Mesendoderm (in vitro differentiated cells): ENCODE results near the gene SLC35F4.

Experiments
- DNase-seq: peaks from one replicate; pipeline ENCODE4 v3.0.0; 2013
- H2AK5ac ChIP-seq: 2 replicates; pipeline ENCODE4 v1.6.1; 2013; ENCODE audit warnings: low read length, inconsistent platforms
- H2BK120ac ChIP-seq: 2 replicates; pipeline ENCODE4 v1.6.1; 2013; ENCODE audit warnings: low read depth, mild to moderate bottlenecking, low read length, moderate library complexity, mixed read lengths
- H2BK15ac ChIP-seq: replicated peaks from 2 replicates; pipeline ENCODE4 v1.6.1; 2013; ENCODE audit warnings: low read depth, mild to moderate bottlenecking, moderate library complexity
- H2BK5ac ChIP-seq: 2 replicates; pipeline ENCODE4 v1.6.1; 2013; ENCODE audit warnings: low read length, inconsistent platforms
- H3K18ac ChIP-seq: 2 replicates; pipeline ENCODE4 v1.6.1; 2013; ENCODE audit warnings: mild to moderate bottlenecking, low read length, mixed read lengths
- H3K23ac ChIP-seq: one replicate; pipeline ENCODE4 v1.6.1; 2013; ENCODE audit warnings: low read length
- H3K27ac ChIP-seq: 2 replicates; pipeline ENCODE4 v1.5.1; 2013; ENCODE audit warnings: low read depth, mild to moderate bottlenecking, inconsistent platforms, low read length, moderate library complexity
- H3K27me3 ChIP-seq: 2 replicates; pipeline ENCODE4 v1.6.1; 2013; ENCODE audit warnings: low read length, control low read depth, mild to moderate bottlenecking, inconsistent platforms; ENCODE audit not compliant: insufficient read depth, poor library complexity
- H3K36me3 ChIP-seq: 2 replicates; pipeline ENCODE4 v1.6.1; 2013; ENCODE audit warnings: low read length, inconsistent platforms; ENCODE audit not compliant: control insufficient read depth, insufficient read depth
- H3K4ac ChIP-seq: one replicate; pipeline ENCODE4 v1.6.1; 2013; ENCODE audit warnings: low read depth, mild to moderate bottlenecking, low read length, moderate library complexity
- H3K4me1 ChIP-seq: 2 replicates; pipeline ENCODE4 v1.6.1; 2013; ENCODE audit warnings: low read depth, low read length, inconsistent platforms; ENCODE audit not compliant: control insufficient read depth
- H3K4me2 ChIP-seq: 2 replicates; pipeline ENCODE4 v1.6.1; 2013; ENCODE audit warnings: low read length
- H3K4me3 ChIP-seq: 2 replicates; pipeline ENCODE4 v1.5.1; 2013; ENCODE audit warnings: mild to moderate bottlenecking, low read length
- H3K56ac ChIP-seq: one replicate; pipeline ENCODE4 v1.6.1; 2013; ENCODE audit warnings: low read length
- H3K79me1 ChIP-seq: 2 replicates; pipeline ENCODE4 v1.6.1; 2013; ENCODE audit warnings: low read length, inconsistent platforms
- H3K79me2 ChIP-seq: 2 replicates; pipeline ENCODE4 v1.6.1; 2013; ENCODE audit warnings: mild to moderate bottlenecking, low read length; ENCODE audit not compliant: control insufficient read depth, insufficient read depth
- H3K9ac ChIP-seq: 2 replicates; pipeline ENCODE4 v1.6.1; 2013; ENCODE audit warnings: low read length, inconsistent platforms
- H4K5ac ChIP-seq: one replicate; pipeline ENCODE4 v1.6.1; 2013; ENCODE audit warnings: low read length
- H4K8ac ChIP-seq: one replicate; pipeline ENCODE4 v1.6.1; 2013; ENCODE audit warnings: low read depth, mild to moderate bottlenecking, control low read depth, low read length, moderate library complexity
- WGBS: extraction: QIAGEN DNeasy Blood & Tissue Kit; methylation state at CpG from one replicate; pipeline ENCODE4 v1.1.7; 2013; ENCODE audit warnings: low lambda C conversion rate, missing lambda C conversion rate; ENCODE audit not compliant: insufficient coverage; ENCODE audit errors: extremely low coverage; 5-methylcytosine and 5-hydroxymethylcytosine counted together

SLC35F4 gene

DNA sequence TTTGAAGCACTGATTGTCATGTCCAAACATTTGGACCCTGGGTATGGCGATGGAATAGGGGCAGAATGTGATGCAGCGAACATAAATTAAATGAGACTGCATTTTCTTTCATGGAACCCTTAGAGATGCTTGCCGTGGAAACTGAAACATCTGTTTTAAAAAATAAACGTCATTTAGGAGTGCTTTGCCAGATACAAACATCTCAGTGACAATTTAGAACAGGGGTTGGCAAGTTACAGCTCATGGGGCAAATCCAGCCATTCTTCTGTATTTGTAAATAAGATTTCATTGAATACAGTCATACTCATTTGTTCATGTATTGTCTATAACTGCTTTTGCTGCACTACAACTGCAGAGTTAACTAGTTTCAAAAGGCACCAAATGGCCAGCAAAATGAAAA is 51.2 kb downstream of the SLC35F4 start:
- Histone ChIP-seq H3K4me3 (no peak overlapping the region), H4K8ac (no peak overlapping the region), H3K23ac (no peak overlapping the region), H3K79me2 (no peaks in the 10 kb centered on the region), H2BK5ac (no peak overlapping the region), H3K36me3 (no peaks in the 10 kb centered on the region), H2AK5ac (no peak overlapping the region), H3K18ac (no peak overlapping the region), H3K27ac (no peak overlapping the region), H2BK15ac (no peak overlapping the region), H3K27me3 (no peaks in the 10 kb centered on the region), H4K5ac (no peak overlapping the region), H2BK120ac (no peak overlapping the region), H3K4me1 (no peaks in the 10 kb centered on the region), H3K9ac (no peak overlapping the region), H3K4ac (no peak overlapping the region), H3K79me1 (no peaks in the 10 kb centered on the region), H3K56ac (no peak overlapping the region), H3K4me2 (no peak overlapping the region)
- WGBS: no CpG with 5 or more reads among the region's 4 CpGs
- no peak for DNase-seq

DNA sequence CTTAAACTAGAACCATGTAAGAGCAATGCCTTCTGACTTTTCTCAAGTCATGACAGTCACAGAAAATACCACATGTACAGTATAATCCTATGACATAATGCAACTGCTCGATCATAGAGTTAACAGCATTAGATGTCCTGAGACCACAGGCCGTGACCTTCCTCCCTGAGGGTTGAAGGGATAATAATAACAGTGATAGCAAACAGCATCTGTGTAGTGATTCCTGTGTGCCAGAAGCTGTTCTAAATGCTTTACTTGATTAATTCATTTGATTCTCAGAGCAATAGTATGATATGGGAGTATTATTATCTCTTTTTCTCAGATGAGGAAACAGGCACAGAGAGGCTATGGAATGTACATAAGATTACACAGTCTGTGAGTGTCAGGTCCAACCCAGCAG is 53.2 kb downstream of the SLC35F4 start:
- H2AK5ac ChIP-seq: no peak overlapping the region
- no peak overlapping the region for H2BK15ac ChIP-seq
- no peak overlapping the region for H3K27ac ChIP-seq
- no peak overlapping the region for H3K4me3 ChIP-seq
- no peak overlapping the region for H4K8ac ChIP-seq
- no peak overlapping the region for H2BK120ac ChIP-seq
- no peak overlapping the region for H3K18ac ChIP-seq
- H4K5ac ChIP-seq: no peak overlapping the region
- H3K23ac ChIP-seq: no peak overlapping the region
- no peak for DNase-seq
- no peaks in the 10 kb centered on the region for H3K27me3 ChIP-seq
- H3K79me1 ChIP-seq: no peaks in the 10 kb centered on the region
- H3K4ac ChIP-seq: no peak overlapping the region
- no peak overlapping the region for H2BK5ac ChIP-seq
- no peak overlapping the region for H3K4me2 ChIP-seq
- H3K36me3 ChIP-seq: no peaks in the 10 kb centered on the region
- WGBS: no CpG with 5 or more reads among the region's 2 CpGs
- H3K56ac ChIP-seq: no peak overlapping the region
- no peaks in the 10 kb centered on the region for H3K4me1 ChIP-seq
- H3K9ac ChIP-seq: no peak overlapping the region
- no peaks in the 10 kb centered on the region for H3K79me2 ChIP-seq

DNA sequence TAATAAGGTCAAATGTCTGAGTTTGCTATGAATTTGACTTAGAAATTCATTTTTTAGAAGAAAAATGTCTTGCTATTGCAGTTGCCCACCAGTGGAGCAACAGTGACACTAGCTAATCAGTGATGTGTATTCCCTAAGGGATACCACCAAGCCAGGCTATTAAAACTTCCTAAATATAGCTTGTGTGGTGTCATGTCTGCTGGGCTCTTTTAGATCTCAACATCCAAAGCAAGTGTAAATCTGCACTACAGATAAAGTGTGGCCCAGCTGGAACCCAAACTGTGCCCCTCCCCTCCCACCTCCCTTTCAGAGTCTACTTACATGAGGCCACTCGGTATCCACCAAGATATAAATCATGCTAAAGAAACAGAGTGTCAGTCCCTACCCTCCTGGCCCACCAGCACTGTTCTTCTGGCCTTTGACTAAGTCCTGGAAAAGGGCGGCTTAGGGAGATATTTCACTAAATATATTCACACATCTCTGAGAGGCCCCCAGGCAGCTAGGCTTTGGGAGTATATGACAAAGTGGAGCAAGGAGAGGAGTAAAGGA is 53.8 kb downstream of the SLC35F4 start:
- H3K79me1 ChIP-seq: no peaks in the 10 kb centered on the region
- peak; percentile 44 for DNase-seq
- no peak overlapping the region for H3K4ac ChIP-seq
- H3K56ac ChIP-seq: no peak overlapping the region
- no peak overlapping the region for H3K27ac ChIP-seq
- H3K36me3 ChIP-seq: no peaks in the 10 kb centered on the region
- H3K4me3 ChIP-seq: no peak overlapping the region
- no peaks in the 10 kb centered on the region for H3K4me1 ChIP-seq
- H4K5ac ChIP-seq: no peak overlapping the region
- no peak overlapping the region for H2BK5ac ChIP-seq
- H2BK120ac ChIP-seq: no peak overlapping the region
- H3K79me2 ChIP-seq: no peaks in the 10 kb centered on the region
- no peak overlapping the region for H4K8ac ChIP-seq
- H2BK15ac ChIP-seq: no peak overlapping the region
- no CpG with 5 or more reads among the region's 2 CpGs for WGBS
- no peak overlapping the region for H3K9ac ChIP-seq
- H3K4me2 ChIP-seq: no peak overlapping the region
- H3K23ac ChIP-seq: no peak overlapping the region
- H2AK5ac ChIP-seq: no peak overlapping the region
- no peaks in the 10 kb centered on the region for H3K27me3 ChIP-seq
- no peak overlapping the region for H3K18ac ChIP-seq

DNA sequence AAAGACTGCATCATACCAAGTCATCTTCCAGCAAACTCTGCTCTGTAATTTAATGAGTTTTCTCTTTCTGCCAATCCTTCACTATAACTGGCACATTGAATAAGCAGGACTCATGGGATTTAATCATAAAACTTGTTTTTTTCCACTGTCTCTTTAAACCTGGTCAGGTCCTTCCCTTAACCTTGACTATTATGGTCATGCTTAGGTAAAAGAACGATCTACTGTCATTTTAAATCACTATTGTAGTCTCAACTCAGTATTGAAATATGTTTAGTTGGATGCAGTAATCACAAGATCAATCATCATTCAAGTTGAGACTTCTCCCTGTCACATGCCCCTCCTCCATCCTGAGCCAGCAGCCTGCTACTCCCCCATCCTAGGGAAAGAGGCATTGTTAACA is 56.1 kb downstream of the SLC35F4 start:
- no peak overlapping the region for H3K56ac ChIP-seq

GRCh38 chr14:57797160-57797559 is 68.7 kb downstream of the SLC35F4 start:
- H3K4me3 ChIP-seq: no peak overlapping the region
- no peak overlapping the region for H2BK15ac ChIP-seq
- H3K9ac ChIP-seq: no peak overlapping the region
- no peaks in the 10 kb centered on the region for H3K79me1 ChIP-seq
- no peak overlapping the region for H3K4ac ChIP-seq
- H4K5ac ChIP-seq: no peak overlapping the region
- H3K27me3 ChIP-seq: no peaks in the 10 kb centered on the region
- H3K56ac ChIP-seq: no peak overlapping the region
- DNase-seq: no peak
- no peak overlapping the region for H3K23ac ChIP-seq
- no CpG with 5 or more reads among the region's 2 CpGs for WGBS
- H2BK5ac ChIP-seq: no peak overlapping the region
- H3K4me1 ChIP-seq: no peaks in the 10 kb centered on the region
- no peak overlapping the region for H4K8ac ChIP-seq
- H3K36me3 ChIP-seq: no peaks in the 10 kb centered on the region
- no peak overlapping the region for H3K4me2 ChIP-seq
- no peak overlapping the region for H2AK5ac ChIP-seq
- H3K79me2 ChIP-seq: no peaks in the 10 kb centered on the region
- no peak overlapping the region for H3K18ac ChIP-seq
- H3K27ac ChIP-seq: no peak overlapping the region
- H2BK120ac ChIP-seq: no peak overlapping the region

More for the DNA sequence above, 56.1 kb downstream of the SLC35F4 start:
- Histone ChIP-seq H4K5ac (no peak overlapping the region), H3K4me2 (no peak overlapping the region), H3K4ac (no peak overlapping the region), H3K9ac (no peak overlapping the region), H3K27me3 (no peaks in the 10 kb centered on the region), H3K79me1 (no peaks in the 10 kb centered on the region), H2BK15ac (no peak overlapping the region), H3K4me1 (no peaks in the 10 kb centered on the region), H3K18ac (no peak overlapping the region), H3K27ac (no peak overlapping the region), H2BK120ac (no peak overlapping the region), H2AK5ac (no peak overlapping the region), H3K23ac (no peak overlapping the region), H3K36me3 (no peaks in the 10 kb centered on the region), H3K79me2 (no peaks in the 10 kb centered on the region), H3K4me3 (no peak overlapping the region), H4K8ac (no peak overlapping the region), H2BK5ac (no peak overlapping the region)
- DNase-seq: no peak
- WGBS: no CpG with 5 or more reads among the region's 1 CpG

GRCh38 chr14:57796556-57796955 is 69.3 kb downstream of the SLC35F4 start:
- Histone ChIP-seq H3K79me1 (no peaks in the 10 kb centered on the region), H3K27ac (no peak overlapping the region), H3K23ac (no peak overlapping the region), H3K4me2 (no peak overlapping the region), H3K56ac (no peak overlapping the region), H2BK5ac (no peak overlapping the region), H4K5ac (no peak overlapping the region), H4K8ac (no peak overlapping the region), H2BK120ac (no peak overlapping the region), H3K27me3 (no peaks in the 10 kb centered on the region), H2AK5ac (no peak overlapping the region), H3K36me3 (no peaks in the 10 kb centered on the region), H3K4me3 (no peak overlapping the region), H3K79me2 (no peaks in the 10 kb centered on the region), H2BK15ac (no peak overlapping the region), H3K18ac (no peak overlapping the region), H3K9ac (no peak overlapping the region), H3K4ac (no peak overlapping the region), H3K4me1 (no peaks in the 10 kb centered on the region)
- no peak for DNase-seq
